ENCODE measurements around the gene ZRANB1. TPM values are rescaled to one million over a fixed set of nuclear protein-coding genes. Genes with fewer than 3 reads are reported as not detected.

The ZRANB1 gene
- total RNA-seq, 4 donors from 2014 or later = 14.9 to 55.3 (median 28.3) TPM

GRCh38 chr10:124995605-124996004 lies 53.7 kb downstream of the ZRANB1 start:
- DNase-seq = peak in 1 of 2 donors; percentile 11
- intact Hi-C loops (cut with DNase I; ENCODE audit: low total_unique reads) = no loop called here
- H3K4me1 ChIP-seq = peaks cover 5 to 17% of the 10 kb centered on the region in 2 donors
- H3K36me3 ChIP-seq = no peaks in the 10 kb centered on the region
- no peaks in the 10 kb centered on the region for H3K27me3 ChIP-seq
- H3K4me3 ChIP-seq = no peak overlapping the region
- no peak overlapping the region for H3K27ac ChIP-seq
- TF ChIP-seq POLR2A (IDR thresholded peaks at IDR 0.05) = no peak
- TF ChIP-seq, protein P1, sequence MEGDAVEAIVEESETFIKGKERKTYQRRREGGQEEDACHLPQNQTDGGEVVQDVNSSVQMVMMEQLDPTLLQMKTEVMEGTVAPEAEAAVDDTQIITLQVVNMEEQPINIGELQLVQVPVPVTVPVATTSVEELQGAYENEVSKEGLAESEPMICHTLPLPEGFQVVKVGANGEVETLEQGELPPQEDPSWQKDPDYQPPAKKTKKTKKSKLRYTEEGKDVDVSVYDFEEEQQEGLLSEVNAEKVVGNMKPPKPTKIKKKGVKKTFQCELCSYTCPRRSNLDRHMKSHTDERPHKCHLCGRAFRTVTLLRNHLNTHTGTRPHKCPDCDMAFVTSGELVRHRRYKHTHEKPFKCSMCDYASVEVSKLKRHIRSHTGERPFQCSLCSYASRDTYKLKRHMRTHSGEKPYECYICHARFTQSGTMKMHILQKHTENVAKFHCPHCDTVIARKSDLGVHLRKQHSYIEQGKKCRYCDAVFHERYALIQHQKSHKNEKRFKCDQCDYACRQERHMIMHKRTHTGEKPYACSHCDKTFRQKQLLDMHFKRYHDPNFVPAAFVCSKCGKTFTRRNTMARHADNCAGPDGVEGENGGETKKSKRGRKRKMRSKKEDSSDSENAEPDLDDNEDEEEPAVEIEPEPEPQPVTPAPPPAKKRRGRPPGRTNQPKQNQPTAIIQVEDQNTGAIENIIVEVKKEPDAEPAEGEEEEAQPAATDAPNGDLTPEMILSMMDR (IDR thresholded peaks at IDR 0.05) = no peak
- H3K9me3 ChIP-seq = no peaks in the 10 kb centered on the region

DNA sequence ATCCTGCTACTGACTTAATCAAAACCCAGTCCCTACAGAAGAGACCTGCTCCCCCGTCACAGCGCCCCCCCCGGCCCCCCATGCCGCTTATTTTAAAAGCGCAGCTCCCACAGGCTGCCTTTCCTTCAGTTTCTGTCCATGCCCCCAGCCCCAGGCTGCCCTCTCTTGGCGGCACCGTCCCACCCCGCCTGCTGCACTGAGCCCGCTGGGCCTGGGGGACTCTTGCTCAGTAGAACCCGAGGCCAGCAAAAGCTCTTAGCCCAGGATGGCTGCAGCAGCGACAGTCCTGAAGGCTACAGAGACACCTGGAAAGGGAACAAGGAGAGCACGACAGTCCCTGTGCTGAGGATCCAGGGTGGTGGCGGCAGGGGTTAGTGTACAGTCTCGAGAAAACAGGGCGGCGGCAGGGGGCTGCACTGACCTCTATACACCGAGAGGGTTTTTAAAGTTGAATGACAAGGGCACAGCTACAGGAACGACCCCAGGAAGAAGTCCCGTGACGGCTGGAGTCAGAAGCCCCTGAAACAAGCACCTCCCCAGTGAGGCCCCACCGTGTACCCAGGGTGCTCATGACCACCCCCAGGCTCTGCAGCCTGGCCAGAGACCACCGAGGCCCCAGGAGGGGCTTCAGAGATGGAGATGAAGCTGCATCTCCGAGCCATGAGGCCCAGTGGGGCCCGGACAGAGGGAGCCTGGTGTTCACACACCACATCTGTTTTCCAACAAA lies 54.4 kb downstream of the ZRANB1 start:
- Histone ChIP-seq H3K36me3 (no peaks in the 10 kb centered on the region), H3K4me1 (peaks cover 10 to 23% of the 10 kb centered on the region in 2 donors), H3K9me3 (no peaks in the 10 kb centered on the region), H3K4me3 (no peak overlapping the region), H3K27ac (no peak overlapping the region), H3K27me3 (no peaks in the 10 kb centered on the region)
- peak in 1 of 2 donors; percentile 17 for DNase-seq
- TF ChIP-seq, protein P1 (IDR thresholded peaks at IDR 0.05) = no peak
- no peak for TF ChIP-seq POLR2A (IDR thresholded peaks at IDR 0.05)
- intact Hi-C loops (cut with DNase I; ENCODE audit: low total_unique reads) = no loop called here

DNA sequence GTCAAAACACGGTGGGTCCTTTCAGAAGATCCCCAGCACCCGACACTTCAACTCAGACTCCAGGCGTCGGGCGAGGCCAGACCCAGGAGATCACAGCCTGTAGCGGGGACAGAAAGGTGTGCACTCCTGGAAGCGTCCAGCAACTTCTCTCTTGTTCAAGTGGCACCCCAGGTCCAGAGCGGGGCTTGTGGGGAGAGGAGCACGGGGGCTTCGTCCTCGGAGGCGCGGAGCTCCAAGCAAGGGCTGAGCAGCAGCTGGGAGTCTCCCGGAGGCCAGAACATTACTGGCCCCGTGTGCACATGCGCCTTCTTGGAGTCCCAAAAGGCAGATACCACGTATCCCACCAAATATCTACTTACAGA lies 54.9 kb downstream of the ZRANB1 start:
- intact Hi-C loops (cut with DNase I; ENCODE audit: low total_unique reads) = no loop called here
- no peaks in the 10 kb centered on the region for H3K27me3 ChIP-seq
- DNase-seq = no peak

GRCh38 chr10:124997306-124997705 lies 55.4 kb downstream of the ZRANB1 start:
- Histone ChIP-seq H3K27ac (no peak overlapping the region), H3K27me3 (no peaks in the 10 kb centered on the region), H3K36me3 (no peaks in the 10 kb centered on the region), H3K9me3 (no peaks in the 10 kb centered on the region), H3K4me3 (no peak overlapping the region), H3K4me1 (peaks cover 12 to 27% of the 10 kb centered on the region in 2 donors)
- TF ChIP-seq, protein P1 (IDR thresholded peaks at IDR 0.05) = no peak
- no peak for TF ChIP-seq POLR2A (IDR thresholded peaks at IDR 0.05)
- intact Hi-C loops (cut with DNase I; ENCODE audit: low total_unique reads) = no loop called here
- peak in 1 of 2 donors; percentile 14 for DNase-seq

More for the DNA sequence above, 54.9 kb downstream of the ZRANB1 start:
- H3K9me3 ChIP-seq = no peaks in the 10 kb centered on the region
- TF ChIP-seq, protein P1 (IDR thresholded peaks at IDR 0.05) = no peak
- no peak for TF ChIP-seq POLR2A (IDR thresholded peaks at IDR 0.05)
- H3K4me1 ChIP-seq = peaks cover 12 to 27% of the 10 kb centered on the region in 2 donors
- H3K36me3 ChIP-seq = no peaks in the 10 kb centered on the region
- H3K27ac ChIP-seq = no peak overlapping the region
- no peak overlapping the region for H3K4me3 ChIP-seq

DNA sequence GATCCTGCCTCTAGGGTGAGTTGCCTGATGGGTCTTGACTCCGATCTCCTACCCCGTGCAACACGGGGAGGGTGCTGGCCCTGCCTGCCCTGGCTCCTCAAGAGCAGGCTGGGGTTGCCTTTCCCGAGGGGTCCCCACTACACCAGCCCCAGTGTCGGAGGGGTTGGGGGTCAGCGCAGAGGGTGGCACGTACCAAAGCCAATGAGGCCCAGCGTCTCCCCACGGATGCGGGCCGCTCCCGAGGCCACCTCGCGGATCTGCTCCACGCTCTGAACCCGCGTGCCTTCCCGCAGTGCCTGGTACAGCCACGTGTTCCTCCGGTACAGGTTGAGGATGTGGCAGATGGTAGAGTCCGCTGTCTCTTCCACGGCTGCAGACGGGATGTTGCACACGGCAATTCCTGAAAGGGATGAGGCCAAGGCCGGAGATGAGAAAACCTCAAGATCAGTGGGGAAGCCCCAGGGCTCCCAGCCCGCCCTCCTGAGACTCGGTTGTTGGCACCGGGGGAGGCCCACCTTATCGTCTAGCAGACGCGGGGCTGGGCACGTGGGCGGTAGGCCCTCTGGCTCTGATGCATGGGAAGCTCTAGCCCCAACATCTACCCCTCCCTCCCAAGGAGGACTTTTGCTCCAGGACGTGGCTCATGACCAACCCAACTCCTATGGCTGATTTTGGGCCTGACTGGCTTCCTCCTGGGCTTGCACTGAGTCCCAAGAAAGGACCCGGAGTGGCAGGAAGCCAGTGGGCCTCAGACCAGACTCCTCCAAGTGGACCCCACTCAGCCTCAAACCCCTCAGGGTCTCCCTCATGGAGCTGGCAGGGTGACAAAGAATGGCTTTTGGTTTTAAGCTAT lies 56.1 kb downstream of the ZRANB1 start:
- H3K36me3 ChIP-seq = no peaks in the 10 kb centered on the region
- intact Hi-C loops (cut with DNase I; ENCODE audit: low total_unique reads) = no loop called here
- no peaks in the 10 kb centered on the region for H3K27me3 ChIP-seq
- TF ChIP-seq, protein P1 (IDR thresholded peaks at IDR 0.05) = no peak
- no peak for TF ChIP-seq POLR2A (IDR thresholded peaks at IDR 0.05)
- peak overlapping the region; percentile 63 to 65 for H3K27ac ChIP-seq
- H3K4me1 ChIP-seq = peaks cover 12 to 27% of the 10 kb centered on the region in 2 donors
- no peaks in the 10 kb centered on the region for H3K9me3 ChIP-seq
- H3K4me3 ChIP-seq = no peak overlapping the region
- DNase-seq = peak; percentile 15 to 30

Data from uterus (tissue), 4 donors.